GM06990 (cell line): ENCODE data around the gene CACNA1A.

Experiments
- DNase-seq: peaks from one replicate; pipeline ENCODE4 v3.0.0-alpha.2; 2011; ENCODE audit not compliant: insufficient read length; ENCODE audit errors: extremely low read depth
- H3K27me3 ChIP-seq: replicated peaks from 2 replicates; pipeline ENCODE4 v1.6.0; 2011; ENCODE audit warnings: low read length; ENCODE audit not compliant: control insufficient read depth, insufficient read depth
- H3K36me3 ChIP-seq: 2 replicates; pipeline ENCODE4 v1.5.1; 2011; ENCODE audit warnings: low read length; ENCODE audit not compliant: control insufficient read depth, insufficient read depth
- H3K4me3 ChIP-seq: replicated peaks from 2 replicates; pipeline ENCODE4 v1.5.1; 2011; ENCODE audit warnings: low read depth, mild to moderate bottlenecking, control low read depth, low read length
- TF ChIP-seq, protein P1 (sequence below): IDR thresholded peaks from 2 replicates; pipeline ENCODE4 v1.5.1; 2011; ENCODE audit warnings: low read length, control low read depth, mild to moderate bottlenecking, inconsistent platforms; ENCODE audit not compliant: insufficient read depth, poor library complexity, severe bottlenecking

CACNA1A gene

GRCh38 chr19:13286195-13286985, 219.9 kb downstream of the CACNA1A start:
- no peak overlapping the region for H3K4me3 ChIP-seq

DNA sequence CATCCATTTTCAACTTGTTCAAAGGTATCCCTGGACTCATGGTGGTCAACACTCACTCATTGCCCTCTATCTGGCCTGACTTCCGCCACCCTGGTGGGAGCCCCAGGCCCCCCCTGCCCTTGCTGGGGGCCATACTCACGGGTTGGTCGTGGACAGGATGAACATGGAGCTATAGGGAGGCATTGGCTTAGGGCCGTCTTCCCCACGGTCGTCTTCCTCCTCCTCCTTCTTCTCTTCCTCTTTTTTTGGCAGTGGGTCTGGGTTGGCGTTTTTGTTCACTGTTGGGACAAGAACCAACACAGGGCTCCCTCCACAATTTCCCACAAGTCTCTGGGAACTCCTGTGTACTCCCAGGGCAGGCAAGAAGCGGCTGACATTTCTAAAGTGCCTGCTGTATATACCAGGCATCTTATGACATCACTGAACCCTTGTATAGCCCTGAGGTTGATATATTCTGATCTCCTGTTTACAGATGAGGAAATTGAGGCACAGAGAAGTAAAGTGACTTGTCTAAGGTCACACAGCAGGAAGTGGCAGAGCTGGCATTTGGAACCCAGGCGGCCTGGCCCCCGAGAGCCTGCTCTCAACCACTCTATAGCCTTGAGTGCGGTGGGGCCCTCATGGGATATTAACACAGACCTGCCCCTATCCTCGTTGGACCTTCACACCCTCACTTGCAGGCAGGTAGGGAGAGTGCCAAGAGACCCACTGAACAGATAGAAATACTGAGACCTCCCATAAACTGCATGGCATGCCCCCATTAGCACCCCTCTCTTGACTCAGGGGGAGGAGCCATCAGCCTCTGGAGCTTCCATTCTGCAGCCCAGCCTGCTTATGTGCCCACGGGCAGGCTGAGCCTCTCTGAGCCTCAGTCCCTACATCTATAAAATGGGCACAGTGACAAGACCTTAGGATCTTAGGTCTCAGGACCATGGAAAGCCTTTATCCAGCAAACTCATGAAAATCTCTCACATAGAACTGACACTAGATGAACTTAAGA, 221.1 kb downstream of the CACNA1A start:
- TF ChIP-seq, protein P1, sequence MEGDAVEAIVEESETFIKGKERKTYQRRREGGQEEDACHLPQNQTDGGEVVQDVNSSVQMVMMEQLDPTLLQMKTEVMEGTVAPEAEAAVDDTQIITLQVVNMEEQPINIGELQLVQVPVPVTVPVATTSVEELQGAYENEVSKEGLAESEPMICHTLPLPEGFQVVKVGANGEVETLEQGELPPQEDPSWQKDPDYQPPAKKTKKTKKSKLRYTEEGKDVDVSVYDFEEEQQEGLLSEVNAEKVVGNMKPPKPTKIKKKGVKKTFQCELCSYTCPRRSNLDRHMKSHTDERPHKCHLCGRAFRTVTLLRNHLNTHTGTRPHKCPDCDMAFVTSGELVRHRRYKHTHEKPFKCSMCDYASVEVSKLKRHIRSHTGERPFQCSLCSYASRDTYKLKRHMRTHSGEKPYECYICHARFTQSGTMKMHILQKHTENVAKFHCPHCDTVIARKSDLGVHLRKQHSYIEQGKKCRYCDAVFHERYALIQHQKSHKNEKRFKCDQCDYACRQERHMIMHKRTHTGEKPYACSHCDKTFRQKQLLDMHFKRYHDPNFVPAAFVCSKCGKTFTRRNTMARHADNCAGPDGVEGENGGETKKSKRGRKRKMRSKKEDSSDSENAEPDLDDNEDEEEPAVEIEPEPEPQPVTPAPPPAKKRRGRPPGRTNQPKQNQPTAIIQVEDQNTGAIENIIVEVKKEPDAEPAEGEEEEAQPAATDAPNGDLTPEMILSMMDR: no peak
- H3K36me3 ChIP-seq: no peaks in the 10 kb centered on the region
- no peak overlapping the region for H3K4me3 ChIP-seq
- no peak for DNase-seq
- H3K27me3 ChIP-seq: no peaks in the 10 kb centered on the region; the same call in none of the 2 replicates

More at GRCh38 chr19:13286195-13286985, 219.9 kb downstream of the CACNA1A start:
- TF ChIP-seq, protein P1: no peak
- no peak for DNase-seq
- no peaks in the 10 kb centered on the region for H3K36me3 ChIP-seq
- no peaks in the 10 kb centered on the region; the same call in none of the 2 replicates for H3K27me3 ChIP-seq

DNA sequence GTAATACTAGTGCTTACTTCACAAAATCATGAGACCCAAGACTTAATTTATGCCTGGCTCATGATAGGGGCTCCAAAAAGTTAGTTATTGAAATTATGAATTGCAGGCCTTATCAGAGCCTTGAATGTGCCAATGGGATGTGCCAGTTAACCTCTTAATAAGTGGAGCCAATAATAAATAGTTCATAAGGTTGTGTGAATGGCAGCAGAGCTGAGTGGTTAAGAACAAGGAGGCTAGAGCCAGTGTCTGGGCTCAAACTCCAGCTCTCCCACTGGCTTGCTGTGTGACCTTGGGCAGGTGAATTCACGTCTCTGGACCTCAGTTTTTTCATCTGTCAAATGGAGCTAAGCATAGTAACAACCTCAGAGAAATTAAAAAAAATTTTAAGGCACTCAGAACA, 222.4 kb downstream of the CACNA1A start:
- DNase-seq: no peak
- TF ChIP-seq, protein P1: no peak
- H3K4me3 ChIP-seq: no peak overlapping the region
- no peaks in the 10 kb centered on the region for H3K36me3 ChIP-seq
- H3K27me3 ChIP-seq: no peaks in the 10 kb centered on the region; the same call in none of the 2 replicates

DNA sequence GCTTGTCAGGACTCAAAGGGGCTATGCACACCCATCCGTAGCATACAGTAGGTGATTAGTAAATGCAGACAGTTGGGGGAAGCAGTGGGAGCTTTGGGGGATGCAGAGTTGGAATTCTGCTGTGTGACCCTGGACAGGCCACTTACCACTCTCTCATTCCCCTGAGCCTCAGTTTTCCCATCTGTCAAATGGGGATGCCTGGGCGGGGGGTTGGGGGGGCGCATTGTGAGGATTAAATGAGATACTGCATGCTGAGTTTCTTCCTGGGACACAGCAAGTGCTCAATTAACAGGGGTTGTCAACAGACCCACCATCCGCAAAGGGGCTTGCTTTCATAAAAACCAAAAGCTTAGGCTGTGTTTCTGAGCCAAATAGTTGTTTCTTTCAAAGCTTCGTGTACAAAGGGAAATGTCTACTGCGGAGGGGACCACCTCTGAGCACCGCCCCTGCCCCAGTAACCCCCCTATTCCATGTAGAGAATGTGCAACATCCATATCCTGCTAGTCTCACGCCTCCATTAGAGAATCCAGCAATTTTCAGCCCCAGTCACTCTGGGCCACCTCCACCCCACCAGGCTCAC, 223.7 kb downstream of the CACNA1A start:
- no peaks in the 10 kb centered on the region; the same call in none of the 2 replicates for H3K27me3 ChIP-seq
- TF ChIP-seq, protein P1: no peak
- no peak overlapping the region for H3K4me3 ChIP-seq
- DNase-seq: no peak
- no peaks in the 10 kb centered on the region for H3K36me3 ChIP-seq

GRCh38 chr19:13281567-13282291, 224.6 kb downstream of the CACNA1A start:
- TF ChIP-seq, protein P1: no peak
- H3K4me3 ChIP-seq: no peak overlapping the region
- DNase-seq: no peak

More at GRCh38 chr19:13281567-13282291, 224.6 kb downstream of the CACNA1A start:
- Histone ChIP-seq H3K36me3 (no peaks in the 10 kb centered on the region), H3K27me3 (no peaks in the 10 kb centered on the region; the same call in none of the 2 replicates)
